Inflammatory macrophage treated with lipopolysaccharide for 4 hours (primary cell): ENCODE measurements around the gene IFNA10.
"Not testable (repeated sequence)": the region's sequence is repeated elsewhere in the genome, so short reads cannot be mapped to it uniquely, and the experiment has no call there.

Experiments
- DNase-seq: peaks from one replicate; pipeline ENCODE4 v3.0.0-alpha.2; 2020

IFNA10 gene

GRCh38 chr9:21207043-21207442 is at the start of gene IFNA10:
IFNA10 (minus strand) TSS chr9:21207143; CDS start chr9:21207097, 46 bp downstream.
- DNase-seq: not testable (repeated sequence)

- DNase-seq: no peak
Observed at GRCh38 chr9:21255538-21256212, 48.7 kb upstream of the IFNA10 start.

GRCh38 chr9:21252721-21253547 is 46.0 kb upstream of the IFNA10 start:
- peak; percentile 84 for DNase-seq

GRCh38 chr9:21251638-21252037 is 44.7 kb upstream of the IFNA10 start:
- DNase-seq: no peak

GRCh38 chr9:21251190-21251589 is 44.2 kb upstream of the IFNA10 start:
- DNase-seq: no peak

- peak; percentile 87 for DNase-seq
Observed at GRCh38 chr9:21244836-21245235, 37.9 kb upstream of the IFNA10 start.

GRCh38 chr9:21239911-21240310 is 33.0 kb upstream of the IFNA10 start, which contains the start of gene IFNA14:
IFNA14 (minus strand) TSS chr9:21240005; CDS start chr9:21239935, 70 bp downstream.
- peak; percentile 85 for DNase-seq

GRCh38 chr9:21236360-21236714 is 29.4 kb upstream of the IFNA10 start:
- DNase-seq: not testable (repeated sequence)

GRCh38 chr9:21235468-21236359 is 28.8 kb upstream of the IFNA10 start:
- peak; percentile 77 for DNase-seq

- no peak for DNase-seq
Observed at GRCh38 chr9:21234153-21234687, 27.3 kb upstream of the IFNA10 start.

- DNase-seq: no peak
Observed at GRCh38 chr9:21233258-21233657, 26.3 kb upstream of the IFNA10 start.

- peak; percentile 11 for DNase-seq
Observed at GRCh38 chr9:21228122-21228521, 21.2 kb upstream of the IFNA10 start, which contains the start of gene IFNA17. IFNA17 (minus strand) TSS chr9:21228222; CDS start chr9:21228173, 49 bp downstream.

GRCh38 chr9:21217211-21217610 is 10.3 kb upstream of the IFNA10 start, which contains the start of gene IFNA16:
IFNA16 (minus strand) TSS chr9:21217311; CDS start chr9:21217305, 6 bp downstream.
- not testable (repeated sequence) for DNase-seq

GRCh38 chr9:21213411-21214326 is 6.7 kb upstream of the IFNA10 start:
- peak; percentile 56 for DNase-seq

GRCh38 chr9:21212160-21212559 is 5.2 kb upstream of the IFNA10 start:
- not testable (repeated sequence) for DNase-seq

GRCh38 chr9:21210782-21211181 is 3.8 kb upstream of the IFNA10 start:
- DNase-seq: not testable (repeated sequence)

GRCh38 chr9:21210311-21210710 is 3.4 kb upstream of the IFNA10 start:
- DNase-seq: no peak

- no peak for DNase-seq
Observed at GRCh38 chr9:21205204-21205603, 1.7 kb downstream of the IFNA10 start.

GRCh38 chr9:21202105-21202504 is 4.8 kb downstream of the IFNA10 start, which contains the start of gene IFNA7:
IFNA7 (minus strand) TSS chr9:21202205; CDS start chr9:21202165, 40 bp downstream.
- not testable (repeated sequence) for DNase-seq

- peak; percentile 65 for DNase-seq
Observed at GRCh38 chr9:21194867-21195776, 11.8 kb downstream of the IFNA10 start.
